Measurements from ENCODE around the gene C1orf159. TPM values are rescaled to one million over a fixed set of nuclear protein-coding genes. Genes with fewer than 3 reads are reported as not detected.

C1orf159 gene
- total and polyA plus RNA-seq, 2 of the 8 experiments (the other 6 are each of a cell fraction or from before 2014, with no cell fraction given), result 10.0 to 10.9 TPM

GRCh38 chr1:1069711-1070676, 45.9 kb downstream of the C1orf159 start:
- 76% methylated on average over 31 of the region's 40 CpGs; no CpG with 5 or more reads in 1 of the 2 experiments for WGBS, 2 experiments (ENCODE audit: extremely low coverage in 1 of 2, insufficient coverage in 1 of 2, insufficient read length in 1 of 2, insufficient replicate concordance in 2 of 2, low coverage in 1 of 2, low lambda C conversion rate in 2 of 2, missing lambda C conversion rate in 1 of 2)
- Histone ChIP-seq H3K23ac (ENCODE audit: insufficient read length) (no peak overlapping the region), H3K4ac (replicated peaks; ENCODE audit: insufficient read length, low read depth, low read length) (no peak overlapping the region), H4K8ac (ENCODE audit: extremely low read depth, insufficient read depth, low read length) (peak overlapping the region; percentile 57; the same call in 1 of the 2 replicates), H3K18ac (ENCODE audit: extremely low read depth, low read length) (no peak overlapping the region; the same call in 1 of the 2 replicates), H4K20me1 (replicated peaks in 1 of 2; ENCODE audit: control insufficient read depth in 1 of 2, insufficient read depth in 2 of 2, low read length in 2 of 2) (peaks cover 0 to 12% of the 10 kb centered on the region in 2 experiments), H3K4me3 (ENCODE audit: extremely low read depth in 1 of 4, insufficient read depth in 2 of 4, low read depth in 3 of 4, low read length in 4 of 4) (peak overlapping the region; percentile 58 to 83 (median 72); a peak in 7 of 8 replicates), H3K4me2 (ENCODE audit: insufficient read depth in 1 of 2, low read depth in 2 of 2, low read length in 2 of 2) (peak overlapping the region; percentile 42 to 84), H3K79me1 (ENCODE audit: low read depth, low read length) (no peaks in the 10 kb centered on the region), H3K14ac (ENCODE audit: insufficient read length) (no peak overlapping the region), H3K27ac (ENCODE audit: low read depth, low read length) (no peak overlapping the region), H4K5ac (ENCODE audit: insufficient read length, low read depth, low read length) (no peak overlapping the region), H2BK12ac (ENCODE audit: low read depth, low read length) (no peak overlapping the region), H3K23me2 (ENCODE audit: low read depth, low read length) (peaks cover 7% of the 10 kb centered on the region; the same call in 1 of the 2 replicates), H3K27me3 (replicated peaks in 1 of 4; ENCODE audit: control insufficient read depth in 3 of 4, extremely low read depth in 1 of 4, insufficient read depth in 3 of 4, low read length in 3 of 4) (peaks cover 1 to 17% (median 12%) of the 10 kb centered on the region in 4 experiments; a peak in 6 of 7 replicates), H3K56ac (replicated peaks; ENCODE audit: insufficient read length, low read depth, low read length) (no peak overlapping the region), H3K4me1 (replicated peaks in 1 of 4; ENCODE audit: control insufficient read depth in 3 of 4, insufficient read depth in 4 of 4, low read length in 3 of 4) (peaks cover 0 to 9% (median 1%) of the 10 kb centered on the region in 4 experiments; a peak in 4 of 7 replicates), H2BK120ac (replicated peaks; ENCODE audit: low read depth, low read length) (no peak overlapping the region), H3K79me2 (ENCODE audit: control insufficient read depth in 1 of 2, insufficient read depth in 2 of 2, low read length in 2 of 2) (no peaks in the 10 kb centered on the region), H3K9ac (replicated peaks in 1 of 4; ENCODE audit: extremely low read depth in 1 of 4, low read depth in 3 of 4, low read length in 3 of 4) (no peak overlapping the region; a peak in 1 of 7 replicates), H2AK5ac (ENCODE audit: low read depth, low read length) (no peak overlapping the region), H2BK5ac (ENCODE audit: low read depth, low read length) (no peak overlapping the region), H3K36me3 (ENCODE audit: control insufficient read depth in 2 of 4, insufficient read depth in 4 of 4, low read length in 3 of 4) (no peaks in the 10 kb centered on the region), H3K9me3 (ENCODE audit: insufficient read depth in 2 of 2, low read depth in 1 of 2, low read length in 1 of 2) (no peaks in the 10 kb centered on the region), H2BK20ac (ENCODE audit: low read length) (no peak overlapping the region), H2AFZ (ENCODE audit: low read length) (no peak overlapping the region), H4K91ac (replicated peaks; ENCODE audit: insufficient read length, low read length) (peak overlapping the region; percentile 30), H2BK15ac (ENCODE audit: low read length) (peak overlapping the region; percentile 92; the same call in 1 of the 2 replicates)
- FAIRE-seq, result no peak
- ChIA-PET CTCF (ENCODE audit: partially characterized antibody) (interaction anchor here (1.1 to 1.5 kb wide), 2 partner anchors 38 to 52 kb away, joined by 3 to 4 read pairs; no protein-coding TSS in a partner anchor), POLR2A (ENCODE audit: partially characterized antibody) (interaction anchor here (1.2 to 2.8 kb wide), 3 partner anchors 10 to 30 kb away, joined by 3 to 11 read pairs (median 3); no protein-coding TSS in a partner anchor)
- DNase-seq (ENCODE audit: low read depth in 1 of 2, low spot score in 2 of 2), result no peak
- TF ChIP-seq BACH1 (IDR thresholded peaks at IDR 0.05; ENCODE audit: low read length) (no peak), E2F6 (IDR thresholded peaks at IDR 0.05) (peak; percentile 30; the same call in 1 of the 2 replicates)

Measured in H1 (cell line).